ENCODE results near the gene NSUN4.
A peak's percentile ranks its signal among the peaks of the same experiment; 100 is the strongest.
"Not testable (repeated sequence)": the region's sequence is repeated elsewhere in the genome, so short reads cannot be mapped to it uniquely, and the experiment has no call there.

The NSUN4 gene

GRCh38 chr1:46343705-46344104 is 3.1 kb downstream of the NSUN4 start:
- no peak for DNase-seq
- no peak overlapping the region for H2AFZ ChIP-seq (ENCODE audit: low read depth, low read length)
- H3K4me1 ChIP-seq (ENCODE audit: insufficient read depth, low read length) = peaks cover 42% of the 10 kb centered on the region
- peaks cover 61% of the 10 kb centered on the region for H3K36me3 ChIP-seq (ENCODE audit: insufficient read depth, low read length)
- H3K79me2 ChIP-seq (ENCODE audit: insufficient read depth, low read length) = peaks cover 50% of the 10 kb centered on the region
- H3K4me2 ChIP-seq (ENCODE audit: insufficient read depth, low read length) = peak overlapping the region; percentile 99; the same call in 1 of the 2 replicates
- no peaks in the 10 kb centered on the region for H3K9me3 ChIP-seq (ENCODE audit: insufficient read depth, low read length, severe bottlenecking)
- no peak for TF ChIP-seq EZH2 (IDR thresholded peaks at IDR 0.05; ENCODE audit: borderline replicate concordance, low read depth, low read length, severe bottlenecking)
- TF ChIP-seq CTCF (IDR thresholded peaks at IDR 0.05; ENCODE audit: borderline replicate concordance, extremely low read depth, low read length, poor library complexity, severe bottlenecking) = no peak
- peaks cover 33% of the 10 kb centered on the region for H4K20me1 ChIP-seq (ENCODE audit: insufficient read depth, low read length)
- H3K27me3 ChIP-seq (ENCODE audit: insufficient read depth, low read length, poor library complexity) = no peaks in the 10 kb centered on the region
- no peak for ATAC-seq (ENCODE audit: insufficient read depth, low read depth)
- H3K9ac ChIP-seq (ENCODE audit: low read depth, low read length) = no peak overlapping the region
- H3K27ac ChIP-seq (ENCODE audit: low read length) = no peak overlapping the region
- H3K4me3 ChIP-seq (ENCODE audit: low read depth in 1 of 2, low read length in 2 of 2) = no peak overlapping the region

DNA sequence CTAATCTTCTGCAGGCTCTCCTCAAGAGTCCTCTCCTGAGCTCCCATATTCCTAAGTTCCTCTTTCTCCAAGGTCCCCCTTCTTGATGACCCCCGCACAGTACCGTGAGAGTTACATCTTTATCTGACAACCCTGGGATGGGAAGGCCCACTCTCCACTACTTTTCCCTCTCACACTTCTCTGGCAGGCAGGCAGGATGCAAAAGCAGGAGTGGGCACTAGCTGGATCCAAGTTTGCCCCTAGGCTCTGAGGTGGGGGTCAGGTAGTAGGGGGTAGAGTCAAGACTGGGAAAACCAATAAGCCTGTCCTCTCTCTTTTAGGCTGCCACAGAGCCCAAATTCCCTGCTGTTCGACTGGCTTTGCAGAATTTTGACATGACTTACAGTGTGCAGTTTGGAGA is 3.9 kb downstream of the NSUN4 start:
- ATAC-seq (ENCODE audit: insufficient read depth, low read depth) = no peak
- Histone ChIP-seq H3K79me2 (ENCODE audit: insufficient read depth, low read length) (peaks cover 48% of the 10 kb centered on the region), H3K4me1 (ENCODE audit: insufficient read depth, low read length) (peaks cover 36% of the 10 kb centered on the region), H3K27ac (ENCODE audit: low read length) (no peak overlapping the region), H3K36me3 (ENCODE audit: insufficient read depth, low read length) (peaks cover 64% of the 10 kb centered on the region), H3K4me3 (ENCODE audit: low read depth in 1 of 2, low read length in 2 of 2) (no peak overlapping the region), H3K9me3 (ENCODE audit: insufficient read depth, low read length, severe bottlenecking) (no peaks in the 10 kb centered on the region), H3K4me2 (ENCODE audit: insufficient read depth, low read length) (no peak overlapping the region; the same call in 1 of the 2 replicates), H2AFZ (ENCODE audit: low read depth, low read length) (no peak overlapping the region), H3K9ac (ENCODE audit: low read depth, low read length) (no peak overlapping the region), H3K27me3 (ENCODE audit: insufficient read depth, low read length, poor library complexity) (no peaks in the 10 kb centered on the region), H4K20me1 (ENCODE audit: insufficient read depth, low read length) (peaks cover 33% of the 10 kb centered on the region)
- DNase-seq = no peak
- no peak for TF ChIP-seq EZH2 (IDR thresholded peaks at IDR 0.05; ENCODE audit: borderline replicate concordance, low read depth, low read length, severe bottlenecking)
- TF ChIP-seq CTCF (IDR thresholded peaks at IDR 0.05; ENCODE audit: borderline replicate concordance, extremely low read depth, low read length, poor library complexity, severe bottlenecking) = no peak

GRCh38 chr1:46345281-46345680 is 4.7 kb downstream of the NSUN4 start:
- Histone ChIP-seq H3K9ac (ENCODE audit: low read depth, low read length) (no peak overlapping the region), H3K27ac (ENCODE audit: low read length) (no peak overlapping the region), H3K4me2 (ENCODE audit: insufficient read depth, low read length) (no peak overlapping the region), H3K4me1 (ENCODE audit: insufficient read depth, low read length) (peaks cover 29% of the 10 kb centered on the region), H3K27me3 (ENCODE audit: insufficient read depth, low read length, poor library complexity) (no peaks in the 10 kb centered on the region), H3K79me2 (ENCODE audit: insufficient read depth, low read length) (peaks cover 42% of the 10 kb centered on the region), H2AFZ (ENCODE audit: low read depth, low read length) (no peak overlapping the region), H3K4me3 (ENCODE audit: low read depth in 1 of 2, low read length in 2 of 2) (no peak overlapping the region), H3K36me3 (ENCODE audit: insufficient read depth, low read length) (peaks cover 70% of the 10 kb centered on the region), H4K20me1 (ENCODE audit: insufficient read depth, low read length) (peaks cover 33% of the 10 kb centered on the region), H3K9me3 (ENCODE audit: insufficient read depth, low read length, severe bottlenecking) (no peaks in the 10 kb centered on the region)
- no peak for TF ChIP-seq EZH2 (IDR thresholded peaks at IDR 0.05; ENCODE audit: borderline replicate concordance, low read depth, low read length, severe bottlenecking)
- no peak for TF ChIP-seq CTCF (IDR thresholded peaks at IDR 0.05; ENCODE audit: borderline replicate concordance, extremely low read depth, low read length, poor library complexity, severe bottlenecking)
- DNase-seq (no peak), ATAC-seq (ENCODE audit: insufficient read depth, low read depth) (no peak)

- H3K9ac ChIP-seq (ENCODE audit: low read depth, low read length) = no peak overlapping the region
- no peaks in the 10 kb centered on the region for H4K20me1 ChIP-seq (ENCODE audit: insufficient read depth, low read length)
- no peak overlapping the region for H3K27ac ChIP-seq (ENCODE audit: low read length)
- peaks cover 72% of the 10 kb centered on the region for H3K36me3 ChIP-seq (ENCODE audit: insufficient read depth, low read length)
- TF ChIP-seq EZH2 (IDR thresholded peaks at IDR 0.05; ENCODE audit: borderline replicate concordance, low read depth, low read length, severe bottlenecking) = no peak
- TF ChIP-seq CTCF (IDR thresholded peaks at IDR 0.05; ENCODE audit: borderline replicate concordance, extremely low read depth, low read length, poor library complexity, severe bottlenecking) = no peak
- ATAC-seq (ENCODE audit: insufficient read depth, low read depth) (no peak), DNase-seq (no peak)
- H3K4me3 ChIP-seq (ENCODE audit: low read depth in 1 of 2, low read length in 2 of 2) = no peak overlapping the region
- H2AFZ ChIP-seq (ENCODE audit: low read depth, low read length) = no peak overlapping the region
- H3K4me2 ChIP-seq (ENCODE audit: insufficient read depth, low read length) = no peak overlapping the region
- no peaks in the 10 kb centered on the region for H3K79me2 ChIP-seq (ENCODE audit: insufficient read depth, low read length)
- H3K9me3 ChIP-seq (ENCODE audit: insufficient read depth, low read length, severe bottlenecking) = no peaks in the 10 kb centered on the region
- no peaks in the 10 kb centered on the region for H3K4me1 ChIP-seq (ENCODE audit: insufficient read depth, low read length)
- no peaks in the 10 kb centered on the region for H3K27me3 ChIP-seq (ENCODE audit: insufficient read depth, low read length, poor library complexity)
These were observed 11.8 kb downstream of the NSUN4 start for GRCh38 chr1:46352363-46352762.

- not testable (repeated sequence) for DNase-seq; H3K27ac ChIP-seq (ENCODE audit: low read length); ATAC-seq (ENCODE audit: insufficient read depth, low read depth); H3K4me2 ChIP-seq (ENCODE audit: insufficient read depth, low read length); H4K20me1 ChIP-seq (ENCODE audit: insufficient read depth, low read length); H2AFZ ChIP-seq (ENCODE audit: low read depth, low read length); H3K4me1 ChIP-seq (ENCODE audit: insufficient read depth, low read length); H3K9ac ChIP-seq (ENCODE audit: low read depth, low read length); H3K9me3 ChIP-seq (ENCODE audit: insufficient read depth, low read length, severe bottlenecking); H3K79me2 ChIP-seq (ENCODE audit: insufficient read depth, low read length); H3K27me3 ChIP-seq (ENCODE audit: insufficient read depth, low read length, poor library complexity); H3K4me3 ChIP-seq (ENCODE audit: low read depth in 1 of 2, low read length in 2 of 2)
- H3K36me3 ChIP-seq (ENCODE audit: insufficient read depth, low read length) = peaks cover 68% of the 10 kb centered on the region
These were observed 15.3 kb downstream of the NSUN4 start for GRCh38 chr1:46355920-46356319.

All from DND-41 (cell line).